BJ (cell line): Measurements from ENCODE around the gene TMEM63B. TPM values are rescaled to one million over a fixed set of nuclear protein-coding genes. Genes with fewer than 3 reads are reported as not detected.

Source experiments
- CTCF ChIA-PET: fragments of 350-600 bp; formaldehyde crosslinking; extraction: SDS; loops from one replicate; lab custom pipeline; 2021; ENCODE audit warnings: antibody characterized with exemption, inconsistent platforms; lab: Yijun Ruan, JAX
- POLR2A ChIA-PET: fragments of 300-600 bp; sonication (Branson Sonifier 250); formaldehyde crosslinking; extraction: SDS; loops from one replicate; lab custom pipeline; 2021; ENCODE audit warnings: antibody characterized with exemption; lab: Charles Lee
- DNase-seq: peaks from one replicate; pipeline ENCODE4 v3.0.0-alpha.2; 2011; ENCODE audit warnings: low read depth
- H3K27me3 ChIP-seq: 2 replicates; pipeline ENCODE4 v1.6.0; 2011; ENCODE audit warnings: low read length; ENCODE audit not compliant: control insufficient read depth, insufficient read depth
- H3K36me3 ChIP-seq: 2 replicates; pipeline ENCODE4 v1.5.1; 2011; ENCODE audit warnings: low read length; ENCODE audit not compliant: control insufficient read depth, insufficient read depth
- H3K4me3 ChIP-seq: 2 replicates; pipeline ENCODE4 v1.5.1; 2011; ENCODE audit warnings: low read depth, mild to moderate bottlenecking, control low read depth, low read length
- polyA plus RNA-seq: library from polyadenylated mRNA; depleted of rRNA; stranded (reverse); fragments of >200 nt; gene quantifications from 2 replicates; pipeline ENCODE4 v1.2.3, GENCODE V29; 2011
- TF ChIP-seq, protein P1 (sequence below): IDR thresholded peaks from 2 replicates; pipeline ENCODE4 v1.5.1; 2011; ENCODE audit warnings: low read depth, mild to moderate bottlenecking, control low read depth, inconsistent platforms, low read length, moderate library complexity; ENCODE audit not compliant: insufficient read depth

TMEM63B gene
- polyA plus RNA-seq, 1 experiment, result 56.5 TPM

DNA sequence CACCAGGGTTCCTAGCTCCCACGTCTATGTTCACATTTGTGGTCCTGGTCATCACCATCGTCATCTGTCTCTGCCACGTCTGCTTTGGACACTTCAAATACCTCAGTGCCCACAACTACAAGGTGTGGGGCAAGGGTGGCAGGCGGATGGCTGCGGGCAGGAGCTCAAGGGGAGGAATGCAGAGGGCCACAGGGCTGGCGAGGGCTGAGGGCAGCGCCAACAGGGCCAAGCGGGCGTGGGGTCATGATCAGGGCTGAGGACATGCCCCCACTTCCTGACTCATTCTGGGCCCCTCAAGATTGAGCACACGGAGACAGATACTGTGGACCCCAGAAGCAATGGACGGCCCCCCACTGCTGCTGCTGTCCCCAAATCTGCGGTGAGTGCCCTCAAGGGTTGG is 26.7 kb downstream of the TMEM63B start:
- peaks cover 3% of the 10 kb centered on the region for H3K36me3 ChIP-seq
- TF ChIP-seq, protein P1, sequence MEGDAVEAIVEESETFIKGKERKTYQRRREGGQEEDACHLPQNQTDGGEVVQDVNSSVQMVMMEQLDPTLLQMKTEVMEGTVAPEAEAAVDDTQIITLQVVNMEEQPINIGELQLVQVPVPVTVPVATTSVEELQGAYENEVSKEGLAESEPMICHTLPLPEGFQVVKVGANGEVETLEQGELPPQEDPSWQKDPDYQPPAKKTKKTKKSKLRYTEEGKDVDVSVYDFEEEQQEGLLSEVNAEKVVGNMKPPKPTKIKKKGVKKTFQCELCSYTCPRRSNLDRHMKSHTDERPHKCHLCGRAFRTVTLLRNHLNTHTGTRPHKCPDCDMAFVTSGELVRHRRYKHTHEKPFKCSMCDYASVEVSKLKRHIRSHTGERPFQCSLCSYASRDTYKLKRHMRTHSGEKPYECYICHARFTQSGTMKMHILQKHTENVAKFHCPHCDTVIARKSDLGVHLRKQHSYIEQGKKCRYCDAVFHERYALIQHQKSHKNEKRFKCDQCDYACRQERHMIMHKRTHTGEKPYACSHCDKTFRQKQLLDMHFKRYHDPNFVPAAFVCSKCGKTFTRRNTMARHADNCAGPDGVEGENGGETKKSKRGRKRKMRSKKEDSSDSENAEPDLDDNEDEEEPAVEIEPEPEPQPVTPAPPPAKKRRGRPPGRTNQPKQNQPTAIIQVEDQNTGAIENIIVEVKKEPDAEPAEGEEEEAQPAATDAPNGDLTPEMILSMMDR, result no peak
- POLR2A ChIA-PET, result no interaction called here
- no peaks in the 10 kb centered on the region for H3K27me3 ChIP-seq
- H3K4me3 ChIP-seq, result no peak overlapping the region
- CTCF ChIA-PET, result interaction anchor here (2.1 to 7.0 kb wide), 2 partner anchors 19 to 57 kb away, joined by 4 to 75 read pairs; no protein-coding TSS in a partner anchor
- DNase-seq, result no peak

DNA sequence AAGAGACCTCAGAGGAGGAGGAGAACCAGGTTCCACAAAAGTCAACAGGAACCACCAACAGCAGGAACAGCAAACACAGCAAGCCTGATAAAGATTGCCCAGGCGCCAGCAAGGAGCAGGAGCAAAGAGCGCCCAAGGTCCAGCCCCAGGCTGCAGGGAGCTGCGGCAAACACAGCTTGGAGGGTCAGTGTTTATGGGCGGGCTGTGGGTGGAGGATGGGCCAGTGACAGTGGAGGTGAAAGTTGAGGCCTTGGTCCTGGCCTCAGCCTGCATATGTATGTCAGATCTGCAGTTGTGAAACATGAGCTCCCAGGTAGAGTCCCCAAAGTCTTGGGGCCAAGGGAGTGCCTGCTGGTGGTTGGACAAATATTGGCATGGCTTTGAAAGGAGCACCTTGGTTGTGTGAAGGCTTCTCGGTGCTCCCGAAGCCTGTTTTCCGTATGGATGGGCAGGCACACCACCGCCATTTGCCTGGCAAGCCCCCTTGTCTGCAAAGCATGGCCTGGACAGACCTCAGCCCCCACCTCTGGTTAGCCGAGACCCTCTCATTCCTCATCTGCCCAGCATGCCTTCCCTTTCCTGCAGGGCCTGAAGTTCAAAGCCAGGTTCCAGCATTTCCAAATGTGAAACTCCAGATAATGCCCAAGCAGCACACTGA is 29.3 kb downstream of the TMEM63B start:
- ChIA-PET CTCF (interaction anchor here (7.0 kb wide), 1 partner anchor 59 kb away, joined by 75 read pairs; no protein-coding TSS in a partner anchor), POLR2A (no interaction called here)
- peaks cover 2% of the 10 kb centered on the region for H3K36me3 ChIP-seq
- H3K4me3 ChIP-seq, result no peak overlapping the region
- no peak for DNase-seq
- no peaks in the 10 kb centered on the region for H3K27me3 ChIP-seq
- TF ChIP-seq, protein P1, result no peak

DNA sequence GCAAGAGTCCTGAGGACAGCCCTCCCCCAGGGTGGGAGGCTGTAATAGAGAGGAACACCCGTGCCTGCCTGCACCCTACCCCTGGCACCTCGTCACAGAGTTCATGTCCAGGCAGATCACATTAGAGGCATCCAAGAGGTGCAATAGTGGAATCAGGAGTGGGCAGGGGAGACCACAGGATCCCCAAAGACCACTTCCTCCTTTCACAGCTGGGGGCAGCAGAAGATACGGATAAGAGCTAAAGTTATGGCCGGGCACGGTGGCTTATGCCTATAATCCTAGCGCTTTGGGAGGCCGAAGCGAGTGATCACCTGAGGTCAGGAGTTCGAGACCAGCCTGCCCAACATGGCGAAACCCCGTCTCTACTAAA is 29.8 kb downstream of the TMEM63B start:
- ChIA-PET CTCF (interaction anchor here (7.0 kb wide), 1 partner anchor 60 kb away, joined by 75 read pairs; no protein-coding TSS in a partner anchor), POLR2A (no interaction called here)
- Histone ChIP-seq H3K36me3 (peaks cover 2% of the 10 kb centered on the region), H3K4me3 (no peak overlapping the region), H3K27me3 (no peaks in the 10 kb centered on the region)
- TF ChIP-seq, protein P1, result no peak
- no peak for DNase-seq

DNA sequence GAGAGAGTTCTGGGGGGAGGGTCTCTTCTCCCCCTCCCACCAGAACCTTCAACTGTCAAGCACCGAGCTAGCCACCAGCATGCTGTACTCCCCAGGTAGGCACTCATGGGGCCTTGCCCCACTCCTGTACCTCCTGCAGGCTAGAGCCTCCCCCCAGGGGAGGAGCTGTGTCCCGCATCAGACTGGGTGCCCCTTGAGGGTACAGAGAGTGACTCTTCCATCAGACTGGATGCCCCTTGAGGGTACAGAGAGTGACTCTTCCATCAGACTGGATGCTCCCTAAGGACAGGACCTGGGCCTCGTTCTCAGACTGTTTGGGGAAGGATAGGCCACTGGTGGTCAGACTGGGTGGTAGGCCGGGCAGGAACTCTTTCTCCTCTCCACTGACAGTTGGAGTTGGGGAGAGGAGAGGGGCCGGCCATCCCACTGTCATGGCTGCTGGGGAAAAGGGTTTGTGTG is 31.4 kb downstream of the TMEM63B start, which contains the start of gene CAPN11:
Gene CAPN11, plus strand, starts transcription at position 51 of the 459 bp plus-strand sequence. Its CDS starts 29 bp downstream, at position 80.
- ChIA-PET POLR2A (no interaction called here), CTCF (interaction anchor here (1.2 to 7.0 kb wide), 4 partner anchors 14 to 96 kb away, joined by 3 to 75 read pairs (median 3); no protein-coding TSS in a partner anchor)
- no peak for DNase-seq
- no peak within 1 kb of the TSS for H3K4me3 ChIP-seq
- H3K36me3 ChIP-seq, result no peaks in the 10 kb centered on the region; the same call in 1 of the 2 replicates
- TF ChIP-seq, protein P1, result no peak
- peaks cover 4% of the 10 kb centered on the region for H3K27me3 ChIP-seq

DNA sequence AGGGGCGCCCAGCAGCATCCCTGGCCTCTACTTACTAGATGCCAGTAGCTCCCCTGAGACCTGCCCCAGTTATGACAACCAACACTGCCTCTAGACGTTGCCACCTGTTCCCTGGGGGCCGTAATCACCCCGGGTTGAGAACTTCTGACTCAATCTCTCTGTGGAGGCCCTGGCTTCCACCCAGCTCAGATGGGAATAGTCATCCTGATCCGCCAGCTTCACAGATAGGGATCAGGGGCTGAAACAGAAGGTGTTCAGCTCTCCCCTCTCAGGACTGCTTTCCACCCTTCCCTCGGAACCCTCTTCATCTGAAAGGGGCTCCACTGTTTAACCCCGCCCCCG is 34.6 kb downstream of the TMEM63B start:
- no peak for DNase-seq
- Histone ChIP-seq H3K36me3 (no peaks in the 10 kb centered on the region), H3K27me3 (peaks cover 19% of the 10 kb centered on the region), H3K4me3 (no peak overlapping the region)
- CTCF ChIA-PET, result interaction anchor here (0.9 to 5.1 kb wide), 7 partner anchors 10 to 70 kb away, joined by 3 to 39 read pairs (median 3); no protein-coding TSS in a partner anchor
- POLR2A ChIA-PET, result no interaction called here
- TF ChIP-seq, protein P1, result no peak
